Heart left ventricle (tissue), 13 donors: Measurements from ENCODE around the gene SLC8B1.

Experiments
- POLR2A ChIP-seq, 2 donors: fragments of 450-650 bp; IDR thresholded peaks; one replicate each; pipeline ENCODE4 v1.6.1; 2017; ENCODE audit warnings: antibody characterized with exemption in 2 of 2, mild to moderate bottlenecking in 2 of 2, moderate library complexity in 2 of 2
- TF ChIP-seq, protein P1 (sequence below), 12 donors: fragments of 200-600 bp; sonication (generic) in 4 of 12; IDR thresholded peaks; one replicate each; pipeline versions ENCODE4 v1.5.0 to v1.8.0; 2018 to 2022; ENCODE audit warnings: antibody characterized with exemption in 12 of 12, mild to moderate bottlenecking in 5 of 12
- donor health status: ischemic (EF 13 %, LVEDD 7.1; RV severe dilation, severe dysfunction).
- donor health status: DM: no; HTN: yes; CAD: no.
- donor health status: DM: no; HTN: no; CAD: no.
- donor health status: ischemic (EF 25% LVEDD 6.9; RV normal size, moderate dysfunction).
- donor health status: ischemic (EF 25% LVEDD 5.7; RV mildly dilated, moderate dysfunction).
- donor health status: ischemic (EF 35%, LVEDD 5.7; RV mildly dilated, moderate dysfunction).
- donor health status: nonischemic (EF 11% LVEDD 7.7; RV severe dilation, severe dysfunction).
- donor health status: DM: yes; HTN: yes; CAD: no.
- donor health status: PGD.
- donor health status: ischemic (EF 29% LVEDD 5.4; RV normal size, mild dysfunction).
- donor health status: nonischemic (EF 23%, LVEDD 6.1; RV moderate dilation, normal function).

DNA sequence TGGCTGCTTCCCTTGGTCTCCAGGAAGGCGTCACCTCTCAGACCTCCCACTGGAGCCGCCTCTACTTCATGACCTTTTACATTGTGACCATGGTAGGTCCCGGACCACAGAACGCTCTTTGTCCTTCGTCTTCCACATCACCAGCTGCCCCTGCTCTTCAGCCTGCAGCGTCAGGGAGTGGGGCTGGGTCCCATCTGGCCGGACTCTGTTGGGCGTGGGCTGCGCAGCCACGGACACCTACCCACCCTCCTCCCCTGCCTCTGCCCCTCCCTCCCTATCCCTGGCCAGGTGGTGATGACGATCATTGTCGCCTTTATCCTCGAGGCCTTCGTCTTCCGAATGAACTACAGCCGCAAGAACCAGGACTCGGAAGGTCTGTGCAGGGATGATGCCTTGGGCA is 43.3 kb downstream of the SLC8B1 start:
- TF ChIP-seq POLR2A (IDR thresholded peaks at IDR 0.05): no peak
- TF ChIP-seq, protein P1, sequence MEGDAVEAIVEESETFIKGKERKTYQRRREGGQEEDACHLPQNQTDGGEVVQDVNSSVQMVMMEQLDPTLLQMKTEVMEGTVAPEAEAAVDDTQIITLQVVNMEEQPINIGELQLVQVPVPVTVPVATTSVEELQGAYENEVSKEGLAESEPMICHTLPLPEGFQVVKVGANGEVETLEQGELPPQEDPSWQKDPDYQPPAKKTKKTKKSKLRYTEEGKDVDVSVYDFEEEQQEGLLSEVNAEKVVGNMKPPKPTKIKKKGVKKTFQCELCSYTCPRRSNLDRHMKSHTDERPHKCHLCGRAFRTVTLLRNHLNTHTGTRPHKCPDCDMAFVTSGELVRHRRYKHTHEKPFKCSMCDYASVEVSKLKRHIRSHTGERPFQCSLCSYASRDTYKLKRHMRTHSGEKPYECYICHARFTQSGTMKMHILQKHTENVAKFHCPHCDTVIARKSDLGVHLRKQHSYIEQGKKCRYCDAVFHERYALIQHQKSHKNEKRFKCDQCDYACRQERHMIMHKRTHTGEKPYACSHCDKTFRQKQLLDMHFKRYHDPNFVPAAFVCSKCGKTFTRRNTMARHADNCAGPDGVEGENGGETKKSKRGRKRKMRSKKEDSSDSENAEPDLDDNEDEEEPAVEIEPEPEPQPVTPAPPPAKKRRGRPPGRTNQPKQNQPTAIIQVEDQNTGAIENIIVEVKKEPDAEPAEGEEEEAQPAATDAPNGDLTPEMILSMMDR (IDR thresholded peaks at IDR 0.05): no peak
